Right lobe of liver (tissue), 6 donors: Measurements from ENCODE around the gene VAMP5. TPM values are rescaled to one million over a fixed set of nuclear protein-coding genes. Genes with fewer than 3 reads are reported as not detected.

Source experiments
- ATAC-seq, 4 donors: fragments of 200-7000 bp; cut with Tn5 transposase; one replicate each; pipeline ENCODE4 v1.9.1; 2020; ENCODE audit warnings: mild to moderate bottlenecking in 4 of 4, moderate library complexity in 4 of 4
- DNase-seq, 3 donors: peaks; one replicate each; pipeline ENCODE4 v3.0.0-alpha.2; 2020
- H3K27ac ChIP-seq, 3 donors: fragments of 200-600 bp; one replicate each; pipeline ENCODE4 v1.8.0; 2022
- H3K27me3 ChIP-seq, 2 donors: fragments of 200-600 bp; one replicate each; pipeline ENCODE4 v1.8.0; 2022
- H3K36me3 ChIP-seq, 4 donors: fragments of 200-600 bp; sonication (generic) in 1 of 4; one replicate each; pipeline versions ENCODE4 v1.5.1 to v1.8.0; 2017 to 2022; ENCODE audit warnings: control low read depth in 1 of 4
- H3K4me1 ChIP-seq, 4 donors: fragments of 200-600 bp; sonication (generic) in 1 of 4; one replicate each; pipeline versions ENCODE4 v1.5.1 to v1.8.0; 2017 to 2022; ENCODE audit warnings: control low read depth in 1 of 4
- H3K4me3 ChIP-seq, 3 donors: fragments of 200-600 bp; one replicate each; pipeline ENCODE4 v1.8.0; 2022
- H3K9me3 ChIP-seq, 4 donors: fragments of 200-600 bp; sonication (generic) in 1 of 4; one replicate each; pipeline versions ENCODE4 v1.5.1 to v1.8.0; 2017 to 2022; ENCODE audit warnings: control low read depth in 1 of 4
- CTCF ChIP-seq, 4 donors: fragments of 200-600 bp in 3 of 4; fragments of 450-650 bp in 1 of 4; IDR thresholded peaks; one replicate each; pipeline versions ENCODE4 v1.5.1 to v1.8.0; 2016 to 2022; ENCODE audit warnings: antibody characterized with exemption in 4 of 4, mild to moderate bottlenecking in 2 of 4
- POLR2A ChIP-seq: fragments of 450-650 bp; IDR thresholded peaks from one replicate; pipeline ENCODE4 v1.6.1; 2017; ENCODE audit warnings: antibody characterized with exemption, mild to moderate bottlenecking
- WGBS: methylation state at CpG from one replicate; pipeline ENCODE4 v1.1.6; 2018; ENCODE audit warnings: low coverage, low lambda C conversion rate; ENCODE audit not compliant: insufficient coverage; ENCODE audit errors: missing lambda C conversion rate; 5-methylcytosine and 5-hydroxymethylcytosine counted together
- intact Hi-C, 2 donors: fragments of 100-400 bp; cut with DNase I; formaldehyde crosslinking; loops; one replicate each; pipeline versions ENCODE4 v1.11.2 to v1.14.1; 2022
- total RNA-seq, 6 experiments: library from RNA; depleted of rRNA in 2 of 6; stranded (reverse); fragments of >200 nt in 2 of 6; fragmentation: NEBNext Ultra II Directional in 3 of 6; extraction: Animal tissue kit (Norgen Biotek cat#: 25700) in 3 of 6; gene quantifications; one replicate each; pipeline versions ENCODE4 v1.1.0 to v1.2.4, GENCODE V29; 2016 to 2023
- donor health status: DM: no; HTN: yes; CAD: no.
- donor health status: DM: no; HTN: no; CAD: no.
- donor health status: DM: no; HTN: no; CAD: no.
- donor health status: DM: no; HTN: yes; CAD: no.
- donor health status: DM: no; HTN: yes; CAD: no.

Gene VAMP5
- total RNA-seq, 6 experiments from 2014 or later = 27.2 to 50.1 (median 34.7) TPM

GRCh38 chr2:85561280-85562212, 22.7 kb upstream of the VAMP5 start, which contains the start of gene GGCX:
GGCX (minus strand) TSS chr2:85561493; CDS start chr2:85561428, 65 bp downstream.
- peaks cover 0 to 21% (median 4%) of the 10 kb centered on the region in 4 donors for H3K36me3 ChIP-seq
- no peaks in the 10 kb centered on the region for H3K9me3 ChIP-seq
- peak; percentile 86 to 93 (median 88) for ATAC-seq
- intact Hi-C loops = no loop called here
- no peaks in the 10 kb centered on the region for H3K27me3 ChIP-seq
- H3K4me1 ChIP-seq = peaks cover 0 to 20% (median 12%) of the 10 kb centered on the region in 4 donors
- DNase-seq = peak; percentile 97 to 98 (median 97)
- 2% methylated on average over 31 of the region's 64 CpGs for WGBS
- peak within 1 kb of the TSS; percentile 70 to 88 (median 79) for H3K4me3 ChIP-seq
- H3K27ac ChIP-seq = peak within 1 kb of the TSS; percentile 82 to 92 (median 89)
- TF ChIP-seq POLR2A = peak; percentile 91
- peak in 1 of 4 donors; percentile 4 for TF ChIP-seq CTCF (IDR thresholded peaks at IDR 0.05)

DNA sequence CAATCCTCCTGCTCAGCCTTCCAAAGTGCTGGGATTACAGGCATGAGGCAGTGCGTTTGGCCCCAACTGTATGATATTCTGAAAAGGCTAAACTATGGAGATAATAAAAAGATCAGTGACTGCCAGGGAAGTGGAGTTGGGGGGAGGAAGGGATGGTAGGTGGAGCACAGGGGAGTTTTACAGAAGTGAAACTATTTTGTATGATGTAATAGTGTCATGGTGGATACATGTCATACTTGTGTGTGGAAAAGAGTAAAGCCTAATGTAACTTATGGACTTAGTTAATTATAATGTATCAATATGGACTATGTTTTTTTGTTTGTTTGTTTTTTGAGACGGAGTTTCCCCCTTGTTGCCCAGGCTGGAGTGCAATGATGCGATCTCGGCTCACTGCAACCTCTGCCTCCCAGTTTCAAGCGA, 20.1 kb upstream of the VAMP5 start:
- peaks cover 0 to 11% (median under 1%) of the 10 kb centered on the region in 4 donors for H3K4me1 ChIP-seq
- WGBS = 82% methylated on average over 5 of the region's 5 CpGs
- ATAC-seq (no peak), DNase-seq (no peak)
- no peaks in the 10 kb centered on the region for H3K36me3 ChIP-seq
- intact Hi-C loops = no loop called here
- no peak for TF ChIP-seq POLR2A
- no peak for TF ChIP-seq CTCF (IDR thresholded peaks at IDR 0.05)
- H3K27ac ChIP-seq = no peak overlapping the region
- no peaks in the 10 kb centered on the region for H3K27me3 ChIP-seq
- no peaks in the 10 kb centered on the region for H3K9me3 ChIP-seq
- H3K4me3 ChIP-seq = no peak overlapping the region

GRCh38 chr2:85566265-85566664, 18.0 kb upstream of the VAMP5 start:
- no peak for DNase-seq
- H3K9me3 ChIP-seq = no peaks in the 10 kb centered on the region
- no peak for TF ChIP-seq POLR2A
- TF ChIP-seq CTCF (IDR thresholded peaks at IDR 0.05) = no peak
- H3K36me3 ChIP-seq = no peaks in the 10 kb centered on the region
- H3K4me3 ChIP-seq = no peak overlapping the region
- H3K27me3 ChIP-seq = no peaks in the 10 kb centered on the region
- peaks cover 0 to 4% (median 0%) of the 10 kb centered on the region in 4 donors for H3K4me1 ChIP-seq
- intact Hi-C loops = no loop called here
- WGBS = 71% methylated on average over 4 of the region's 4 CpGs
- H3K27ac ChIP-seq = no peak overlapping the region
- no peak for ATAC-seq

GRCh38 chr2:85575739-85576138, 8.5 kb upstream of the VAMP5 start:
- 67% methylated on average over 8 of the region's 8 CpGs for WGBS
- TF ChIP-seq CTCF (IDR thresholded peaks at IDR 0.05) (no peak), POLR2A (no peak)
- intact Hi-C loops = no loop called here
- no peaks in the 10 kb centered on the region for H3K36me3 ChIP-seq
- no peak overlapping the region for H3K4me3 ChIP-seq
- H3K27ac ChIP-seq = no peak overlapping the region
- DNase-seq (no peak), ATAC-seq (no peak)
- H3K27me3 ChIP-seq = no peaks in the 10 kb centered on the region
- H3K4me1 ChIP-seq = peaks cover 0 to 13% (median 0%) of the 10 kb centered on the region in 4 donors
- no peaks in the 10 kb centered on the region for H3K9me3 ChIP-seq
